ENCODE results near the gene COL3A1.

The COL3A1 gene

GRCh38 chr2:189056200-189057106, 82.3 kb downstream of the COL3A1 start:
- TF ChIP-seq FOXK2 (IDR thresholded peaks at IDR 0.05) (no peak), FOXA1 (IDR thresholded peaks at IDR 0.05) (no peak), SP1 (IDR thresholded peaks at IDR 0.05) (no peak), FOXM1 (IDR thresholded peaks at IDR 0.05; ENCODE audit: borderline replicate concordance) (no peak), L3MBTL2 (conservative IDR thresholded peaks at IDR 0.05) (no peak), CTBP1 (IDR thresholded peaks at IDR 0.05; ENCODE audit: borderline replicate concordance) (no peak), NFRKB (IDR thresholded peaks at IDR 0.05) (no peak), HDGF (IDR thresholded peaks at IDR 0.05; ENCODE audit: borderline replicate concordance) (no peak), SUZ12 (IDR thresholded peaks at IDR 0.05) (no peak), ARNT (IDR thresholded peaks at IDR 0.05) (no peak), BHLHE40 (IDR thresholded peaks at IDR 0.05; ENCODE audit: borderline replicate concordance) (no peak)
- DNase-seq (ENCODE audit: extremely low spot score), result no peak
- ChIA-PET CTCF (no interaction called here), POLR2A (no interaction called here)

- no peak for DNase-seq (ENCODE audit: extremely low spot score)
- ChIA-PET CTCF (no interaction called here), POLR2A (no interaction called here)
- no peak for TF ChIP-seq SP1 (IDR thresholded peaks at IDR 0.05)
- TF ChIP-seq LEF1 (IDR thresholded peaks at IDR 0.05; ENCODE audit: borderline replicate concordance), result no peak
- TF ChIP-seq HDGF (IDR thresholded peaks at IDR 0.05; ENCODE audit: borderline replicate concordance), result no peak
- TF ChIP-seq FOXM1 (IDR thresholded peaks at IDR 0.05; ENCODE audit: borderline replicate concordance), result no peak
- no peak for TF ChIP-seq FOXK2 (IDR thresholded peaks at IDR 0.05)
- no peak for TF ChIP-seq FOXA1 (IDR thresholded peaks at IDR 0.05)
These were observed 83.1 kb downstream of the COL3A1 start for GRCh38 chr2:189057316-189057715.

- no peak for DNase-seq (ENCODE audit: extremely low spot score)
- TF ChIP-seq SP1 (IDR thresholded peaks at IDR 0.05) (no peak), FOXM1 (IDR thresholded peaks at IDR 0.05; ENCODE audit: borderline replicate concordance) (no peak), SUZ12 (IDR thresholded peaks at IDR 0.05) (no peak), L3MBTL2 (conservative IDR thresholded peaks at IDR 0.05) (no peak), TARDBP (IDR thresholded peaks at IDR 0.05) (no peak), CTBP1 (IDR thresholded peaks at IDR 0.05; ENCODE audit: borderline replicate concordance) (no peak), ARNT (IDR thresholded peaks at IDR 0.05) (no peak), ELF4 (IDR thresholded peaks at IDR 0.05) (no peak), FOXA1 (IDR thresholded peaks at IDR 0.05) (no peak), FOXK2 (IDR thresholded peaks at IDR 0.05) (no peak), ZNF384 (IDR thresholded peaks at IDR 0.05) (no peak), NFRKB (IDR thresholded peaks at IDR 0.05) (no peak), LEF1 (IDR thresholded peaks at IDR 0.05; ENCODE audit: borderline replicate concordance) (no peak), HDGF (IDR thresholded peaks at IDR 0.05; ENCODE audit: borderline replicate concordance) (no peak), BHLHE40 (IDR thresholded peaks at IDR 0.05; ENCODE audit: borderline replicate concordance) (no peak)
- TF ChIP-seq, protein P1, sequence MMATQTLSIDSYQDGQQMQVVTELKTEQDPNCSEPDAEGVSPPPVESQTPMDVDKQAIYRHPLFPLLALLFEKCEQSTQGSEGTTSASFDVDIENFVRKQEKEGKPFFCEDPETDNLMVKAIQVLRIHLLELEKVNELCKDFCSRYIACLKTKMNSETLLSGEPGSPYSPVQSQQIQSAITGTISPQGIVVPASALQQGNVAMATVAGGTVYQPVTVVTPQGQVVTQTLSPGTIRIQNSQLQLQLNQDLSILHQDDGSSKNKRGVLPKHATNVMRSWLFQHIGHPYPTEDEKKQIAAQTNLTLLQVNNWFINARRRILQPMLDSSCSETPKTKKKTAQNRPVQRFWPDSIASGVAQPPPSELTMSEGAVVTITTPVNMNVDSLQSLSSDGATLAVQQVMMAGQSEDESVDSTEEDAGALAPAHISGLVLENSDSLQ (IDR thresholded peaks at IDR 0.05), result no peak
- ChIA-PET POLR2A (no interaction called here), CTCF (no interaction called here)
These were observed 86.0 kb downstream of the COL3A1 start for GRCh38 chr2:189060096-189060642.

All from HEK293T (cell line).